ENCODE data around the gene RTP5.
"Not testable (repeated sequence)": the region's sequence is repeated elsewhere in the genome, so short reads cannot be mapped to it uniquely, and the experiment has no call there.

RTP5 gene

DNA sequence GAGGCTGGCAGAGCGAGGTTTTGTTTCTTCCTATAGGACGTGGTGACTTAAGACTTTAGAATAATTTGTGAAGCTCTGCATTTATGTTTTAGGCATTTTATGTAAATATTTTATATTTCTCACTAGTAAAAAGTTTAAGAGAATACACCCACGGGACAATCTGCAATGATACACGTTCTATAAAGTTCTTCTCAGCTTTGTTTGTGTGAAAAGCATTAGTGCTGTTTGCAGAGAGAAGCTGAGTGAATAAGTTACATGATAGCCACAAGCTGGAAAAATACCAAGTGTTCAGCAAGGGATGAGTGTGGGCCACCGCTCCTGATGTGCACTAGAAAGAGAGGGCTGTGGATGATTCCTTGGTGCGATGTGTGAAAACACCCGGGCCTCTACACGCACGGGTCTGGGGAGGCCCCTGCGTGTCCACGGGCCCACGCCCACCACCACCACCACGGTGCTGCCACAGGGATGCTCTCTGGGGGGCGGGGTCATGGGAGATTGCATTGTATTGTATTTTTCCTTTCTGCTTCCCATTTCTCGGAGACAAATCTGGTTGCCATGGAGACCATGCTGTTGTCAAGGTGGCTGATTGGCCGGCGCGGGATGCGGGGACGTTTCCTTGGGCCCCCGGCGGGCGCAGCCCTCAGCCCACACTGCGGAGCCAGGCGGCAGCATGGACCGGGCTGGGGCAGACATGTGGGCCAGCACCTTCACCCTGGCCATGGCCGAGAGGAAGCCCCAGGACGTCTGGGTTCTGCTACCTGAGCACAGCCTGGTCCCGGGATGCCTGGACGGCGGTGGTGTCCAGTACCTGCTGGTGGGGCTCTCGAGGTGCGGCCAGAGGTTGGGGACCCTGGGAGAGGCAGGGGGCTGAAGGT lies at the start of gene RTP5:
Gene RTP5 (plus strand): TSS at position 643 of the 875 bp plus-strand sequence. CDS start 28 bp downstream, at position 671.
- no peak within 1 kb of the TSS for H3K4me3 ChIP-seq (ENCODE audit: low read length)
- no peak for DNase-seq (ENCODE audit: low read depth)
- TF ChIP-seq, protein P1, sequence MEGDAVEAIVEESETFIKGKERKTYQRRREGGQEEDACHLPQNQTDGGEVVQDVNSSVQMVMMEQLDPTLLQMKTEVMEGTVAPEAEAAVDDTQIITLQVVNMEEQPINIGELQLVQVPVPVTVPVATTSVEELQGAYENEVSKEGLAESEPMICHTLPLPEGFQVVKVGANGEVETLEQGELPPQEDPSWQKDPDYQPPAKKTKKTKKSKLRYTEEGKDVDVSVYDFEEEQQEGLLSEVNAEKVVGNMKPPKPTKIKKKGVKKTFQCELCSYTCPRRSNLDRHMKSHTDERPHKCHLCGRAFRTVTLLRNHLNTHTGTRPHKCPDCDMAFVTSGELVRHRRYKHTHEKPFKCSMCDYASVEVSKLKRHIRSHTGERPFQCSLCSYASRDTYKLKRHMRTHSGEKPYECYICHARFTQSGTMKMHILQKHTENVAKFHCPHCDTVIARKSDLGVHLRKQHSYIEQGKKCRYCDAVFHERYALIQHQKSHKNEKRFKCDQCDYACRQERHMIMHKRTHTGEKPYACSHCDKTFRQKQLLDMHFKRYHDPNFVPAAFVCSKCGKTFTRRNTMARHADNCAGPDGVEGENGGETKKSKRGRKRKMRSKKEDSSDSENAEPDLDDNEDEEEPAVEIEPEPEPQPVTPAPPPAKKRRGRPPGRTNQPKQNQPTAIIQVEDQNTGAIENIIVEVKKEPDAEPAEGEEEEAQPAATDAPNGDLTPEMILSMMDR (conservative IDR thresholded peaks at IDR 0.05; ENCODE audit: low read depth, low read length): no peak

DNA sequence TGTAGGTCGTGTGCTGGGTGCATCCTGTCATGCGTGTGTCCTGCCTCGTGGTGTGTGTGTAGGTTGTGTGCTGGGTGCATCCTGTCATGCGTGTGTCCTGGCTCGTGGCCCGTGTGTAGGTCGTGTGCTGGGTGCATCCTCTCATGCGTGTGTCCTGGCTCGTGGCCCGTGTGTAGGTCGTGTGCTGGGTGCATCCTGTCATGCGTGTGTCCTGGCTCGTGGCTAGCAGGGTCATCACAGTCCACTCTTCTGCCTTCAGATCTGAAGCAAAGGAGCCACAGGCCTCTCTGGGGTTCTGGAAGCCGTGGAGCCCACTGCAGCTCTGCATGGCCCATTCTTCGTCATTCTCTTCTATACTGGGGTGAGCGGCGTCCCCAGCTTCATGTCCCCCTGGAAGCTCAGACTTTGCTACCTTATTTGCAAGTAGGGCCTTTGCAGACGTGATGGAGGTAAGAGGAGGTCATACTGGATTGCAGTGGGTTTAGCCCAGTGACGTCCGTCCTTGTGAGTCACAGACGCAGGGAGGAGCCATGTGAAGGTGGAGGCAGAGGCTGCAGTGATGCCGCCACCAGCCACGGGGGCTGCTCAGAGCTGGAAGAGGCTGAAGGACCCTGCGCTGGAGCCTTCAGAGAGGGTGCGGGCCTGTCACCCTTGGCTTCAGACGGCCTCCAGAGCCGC lies 49.4 kb upstream of the RTP5 start:
- H3K4me3 ChIP-seq (ENCODE audit: low read length); DNase-seq (ENCODE audit: low read depth): not testable (repeated sequence)

DNA sequence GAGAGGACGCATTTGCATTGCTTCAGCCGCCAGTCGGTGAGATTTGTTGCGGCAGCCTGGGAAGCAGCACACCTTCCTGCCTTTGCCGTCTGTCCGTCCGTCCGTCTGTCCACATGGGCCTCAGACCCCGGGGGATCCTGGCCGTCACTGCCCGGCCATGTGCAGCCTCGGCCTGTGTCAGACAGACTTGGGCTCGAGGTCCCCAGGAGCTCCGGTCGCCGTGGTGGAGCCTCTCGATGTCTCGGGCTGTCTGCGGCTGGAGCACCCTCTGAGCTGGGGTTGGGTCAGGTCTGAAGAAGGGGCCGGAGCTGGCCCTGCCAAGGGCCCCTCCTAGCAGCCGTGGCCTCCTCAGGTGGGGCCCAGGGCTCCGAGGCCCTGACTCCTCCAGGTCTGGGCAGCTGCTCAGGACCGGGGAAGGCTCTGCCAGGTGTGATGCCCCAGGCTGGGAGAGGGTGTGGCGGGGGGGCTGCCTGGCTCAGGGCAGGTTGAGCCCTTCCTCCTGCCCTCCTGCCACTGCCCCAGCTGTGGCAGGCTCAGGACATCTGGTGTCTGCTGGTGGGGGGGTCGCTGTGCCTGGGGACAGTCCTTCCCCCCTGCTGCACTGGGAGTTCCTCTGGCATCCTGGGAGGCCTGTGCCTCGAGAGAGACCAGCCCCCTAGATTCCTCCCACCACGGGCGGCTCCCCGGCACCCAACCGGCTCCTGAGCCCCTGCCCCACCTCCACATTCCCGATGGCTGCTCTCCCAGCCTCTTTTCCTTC lies 48.7 kb upstream of the RTP5 start:
- no peak for DNase-seq (ENCODE audit: low read depth)
- TF ChIP-seq, protein P1 (conservative IDR thresholded peaks at IDR 0.05; ENCODE audit: low read depth, low read length): no peak
- H3K4me3 ChIP-seq (ENCODE audit: low read length): no peak overlapping the region

DNA sequence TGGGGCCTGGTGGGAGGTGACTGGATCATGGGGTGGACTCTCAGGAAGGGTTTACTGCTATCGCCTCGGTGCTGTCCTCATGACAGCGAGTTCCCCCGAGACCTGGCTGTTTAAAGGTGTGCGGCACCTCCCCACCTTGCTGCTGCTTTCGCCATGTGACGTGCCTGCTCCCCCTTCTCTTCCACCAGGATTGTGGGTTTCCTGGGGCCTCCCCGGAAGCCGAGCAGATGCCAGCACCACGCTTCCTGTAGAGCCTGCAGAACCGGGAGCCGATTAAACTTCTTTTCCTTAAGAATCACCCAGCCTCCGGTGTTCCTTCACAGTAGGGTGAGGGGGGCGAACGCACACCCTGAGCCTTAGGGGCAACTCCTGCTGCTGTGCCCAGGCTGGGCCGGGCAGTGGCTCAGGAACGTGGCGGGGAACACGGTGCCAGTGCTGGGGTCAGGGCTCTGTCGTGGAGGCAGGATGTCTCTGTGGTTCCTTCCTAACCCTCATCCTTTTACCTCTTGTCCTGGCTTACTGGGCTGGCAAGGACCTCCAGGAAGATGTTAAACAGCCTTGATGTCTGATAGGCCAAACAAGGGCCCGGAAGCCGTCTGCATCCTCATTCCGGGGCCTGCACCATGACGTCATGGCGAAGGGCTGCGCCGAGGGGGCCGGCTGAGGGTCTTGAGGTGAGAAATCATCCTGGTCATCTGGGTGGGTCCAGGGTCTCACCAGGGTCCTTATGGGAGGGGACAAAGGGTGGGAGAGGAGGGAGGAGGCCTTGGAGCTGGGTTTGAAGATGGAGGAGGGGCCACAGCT lies 47.9 kb upstream of the RTP5 start:
- no peak overlapping the region for H3K4me3 ChIP-seq (ENCODE audit: low read length)
- DNase-seq (ENCODE audit: low read depth): no peak
- TF ChIP-seq, protein P1 (conservative IDR thresholded peaks at IDR 0.05; ENCODE audit: low read depth, low read length): no peak

- TF ChIP-seq, protein P1 (conservative IDR thresholded peaks at IDR 0.05; ENCODE audit: low read depth, low read length): no peak
- no peak overlapping the region for H3K4me3 ChIP-seq (ENCODE audit: low read length)
- no peak for DNase-seq (ENCODE audit: low read depth)
Measured at GRCh38 chr2:241822264-241822623, 47.3 kb upstream of the RTP5 start.

DNA sequence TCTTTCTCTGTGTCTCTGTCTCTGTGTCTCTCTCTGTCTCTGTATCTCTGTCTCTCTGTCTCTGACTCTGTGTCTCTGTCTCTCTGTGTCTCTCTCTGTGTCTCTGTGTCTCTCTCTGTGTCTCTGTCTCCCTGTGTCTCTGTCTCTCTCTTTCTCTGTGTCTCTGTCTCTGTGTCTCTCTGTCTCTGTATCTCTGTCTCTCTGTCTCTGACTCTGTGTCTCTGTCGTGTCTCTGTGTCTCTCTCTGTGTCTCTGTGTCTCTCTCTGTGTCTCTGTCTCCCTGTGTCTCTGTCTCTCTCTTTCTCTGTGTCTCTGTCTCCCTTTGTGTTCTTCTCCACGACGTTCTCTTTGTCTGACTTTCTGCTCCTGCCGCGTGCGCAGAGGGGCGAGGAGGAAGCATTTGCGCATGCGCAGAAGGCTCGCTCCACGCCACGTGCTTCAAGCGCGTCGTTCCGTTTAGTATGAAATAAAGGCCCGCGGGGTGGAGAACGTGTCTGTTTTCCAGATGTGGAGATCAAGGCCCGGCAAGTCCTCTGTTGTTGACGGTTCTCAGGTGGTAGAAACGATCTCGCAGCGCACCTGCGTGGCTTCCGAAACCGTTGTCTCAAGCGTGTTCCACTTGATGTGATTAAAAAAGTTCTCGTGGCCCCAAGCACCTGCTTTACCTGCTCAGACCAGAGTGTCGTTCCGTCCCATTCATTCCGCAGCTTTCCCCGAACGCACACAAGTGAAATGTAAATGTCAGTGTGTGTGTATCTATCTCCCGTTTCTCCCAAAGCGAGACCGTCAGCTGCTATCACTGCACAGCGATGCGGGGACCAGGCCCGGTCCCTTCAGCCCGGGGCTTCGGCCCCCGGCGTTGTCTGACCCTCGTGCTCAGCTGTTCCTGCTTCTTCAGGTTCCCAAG lies 45.7 kb upstream of the RTP5 start:
- not testable (repeated sequence) for DNase-seq (ENCODE audit: low read depth); H3K4me3 ChIP-seq (ENCODE audit: low read length)

GRCh38 chr2:241827394-241827793 lies 42.1 kb upstream of the RTP5 start:
- H3K4me3 ChIP-seq (ENCODE audit: low read length): no peak overlapping the region
- DNase-seq (ENCODE audit: low read depth): no peak
- TF ChIP-seq, protein P1 (conservative IDR thresholded peaks at IDR 0.05; ENCODE audit: low read depth, low read length): no peak

All from retinal pigment epithelial cell (primary cell).